Cardiac fibroblast (primary cell): ENCODE results near the gene E4F1.
"Not testable (repeated sequence)": the region's sequence is repeated elsewhere in the genome, so short reads cannot be mapped to it uniquely, and the experiment has no call there.

ENCODE experiments used
- DNase-seq, 2 donors: peaks; one replicate each; pipeline versions ENCODE4 v3.0.0 to v3.0.0-alpha.2; 2010; ENCODE audit warnings: low read depth in 2 of 2
- H3K4me3 ChIP-seq, 2 donors: replicated peaks in 1 of 2; 1 replicate in 1 of 2; 2 replicates in 1 of 2; pipeline ENCODE4 v1.5.1; 2011; ENCODE audit warnings: low read depth in 2 of 2, low read length in 2 of 2, mild to moderate bottlenecking in 2 of 2, moderate library complexity in 1 of 2
- TF ChIP-seq, protein P1 (sequence below): IDR thresholded peaks from one replicate; pipeline ENCODE4 v1.5.1; 2011; ENCODE audit warnings: low read depth, mild to moderate bottlenecking, low read length, inconsistent platforms

The E4F1 gene

DNA sequence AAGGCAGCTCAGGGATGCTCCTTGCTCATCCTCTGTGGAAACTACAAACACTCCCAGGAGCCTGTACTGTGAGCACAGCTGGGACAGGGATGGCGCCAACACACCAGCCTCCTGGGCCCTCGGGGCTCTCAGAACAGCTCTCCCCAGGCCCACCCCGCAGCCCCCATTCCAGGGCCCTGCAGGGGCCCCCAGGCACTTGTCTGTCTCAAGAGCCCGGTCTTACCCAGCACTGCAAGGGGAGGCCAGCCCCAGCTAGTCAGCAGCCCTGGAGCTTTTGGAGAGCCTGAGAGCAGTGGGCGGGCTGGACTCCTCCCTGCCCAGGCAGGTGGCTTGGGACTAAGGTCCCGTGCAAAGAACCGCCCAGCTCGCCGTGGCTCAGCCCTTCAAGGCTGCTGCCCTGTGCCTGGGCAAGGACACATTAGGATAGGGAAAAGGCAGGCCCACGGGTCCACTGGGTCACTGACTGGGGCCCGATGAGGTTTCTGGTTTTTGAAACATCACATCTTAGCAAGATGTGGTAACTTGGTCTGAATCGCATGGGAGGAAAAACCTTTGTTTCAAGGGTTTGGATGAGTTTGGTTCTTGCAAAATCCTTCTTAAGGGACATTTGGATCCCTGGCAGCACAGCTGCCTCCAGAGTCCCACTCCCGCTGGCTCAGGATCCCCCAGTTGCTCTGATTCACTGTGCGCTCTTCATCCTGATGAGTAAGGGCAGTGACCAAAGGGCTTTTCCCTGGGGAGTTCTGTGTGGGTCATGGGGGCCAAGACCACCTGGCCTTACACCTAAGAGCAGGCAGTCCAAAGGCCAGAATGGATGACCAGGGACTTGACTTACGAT lies 15.7 kb downstream of the E4F1 start:
- peak in 1 of 2 donors; percentile 42 for DNase-seq
- TF ChIP-seq, protein P1, sequence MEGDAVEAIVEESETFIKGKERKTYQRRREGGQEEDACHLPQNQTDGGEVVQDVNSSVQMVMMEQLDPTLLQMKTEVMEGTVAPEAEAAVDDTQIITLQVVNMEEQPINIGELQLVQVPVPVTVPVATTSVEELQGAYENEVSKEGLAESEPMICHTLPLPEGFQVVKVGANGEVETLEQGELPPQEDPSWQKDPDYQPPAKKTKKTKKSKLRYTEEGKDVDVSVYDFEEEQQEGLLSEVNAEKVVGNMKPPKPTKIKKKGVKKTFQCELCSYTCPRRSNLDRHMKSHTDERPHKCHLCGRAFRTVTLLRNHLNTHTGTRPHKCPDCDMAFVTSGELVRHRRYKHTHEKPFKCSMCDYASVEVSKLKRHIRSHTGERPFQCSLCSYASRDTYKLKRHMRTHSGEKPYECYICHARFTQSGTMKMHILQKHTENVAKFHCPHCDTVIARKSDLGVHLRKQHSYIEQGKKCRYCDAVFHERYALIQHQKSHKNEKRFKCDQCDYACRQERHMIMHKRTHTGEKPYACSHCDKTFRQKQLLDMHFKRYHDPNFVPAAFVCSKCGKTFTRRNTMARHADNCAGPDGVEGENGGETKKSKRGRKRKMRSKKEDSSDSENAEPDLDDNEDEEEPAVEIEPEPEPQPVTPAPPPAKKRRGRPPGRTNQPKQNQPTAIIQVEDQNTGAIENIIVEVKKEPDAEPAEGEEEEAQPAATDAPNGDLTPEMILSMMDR = no peak
- no peak overlapping the region for H3K4me3 ChIP-seq

DNA sequence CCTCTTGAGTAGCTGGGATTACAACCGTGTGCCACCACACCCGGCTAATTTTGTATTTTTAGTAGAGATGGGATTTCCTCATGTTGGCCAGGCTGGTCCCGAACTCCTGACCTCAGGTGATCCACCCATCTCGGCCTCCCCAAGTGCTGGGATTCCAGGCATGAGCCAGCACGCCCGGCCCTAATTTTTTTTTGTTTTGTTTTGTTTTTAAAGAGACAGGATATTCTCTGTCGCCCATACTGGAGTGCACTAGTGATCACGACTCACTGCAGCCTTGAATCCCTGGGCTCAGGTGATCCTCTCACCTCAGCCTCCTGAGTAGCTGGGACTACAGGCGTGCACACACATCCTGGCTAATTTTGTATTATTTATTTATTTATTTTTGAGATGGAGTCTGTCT lies 16.9 kb downstream of the E4F1 start:
- not testable (repeated sequence) for H3K4me3 ChIP-seq

DNA sequence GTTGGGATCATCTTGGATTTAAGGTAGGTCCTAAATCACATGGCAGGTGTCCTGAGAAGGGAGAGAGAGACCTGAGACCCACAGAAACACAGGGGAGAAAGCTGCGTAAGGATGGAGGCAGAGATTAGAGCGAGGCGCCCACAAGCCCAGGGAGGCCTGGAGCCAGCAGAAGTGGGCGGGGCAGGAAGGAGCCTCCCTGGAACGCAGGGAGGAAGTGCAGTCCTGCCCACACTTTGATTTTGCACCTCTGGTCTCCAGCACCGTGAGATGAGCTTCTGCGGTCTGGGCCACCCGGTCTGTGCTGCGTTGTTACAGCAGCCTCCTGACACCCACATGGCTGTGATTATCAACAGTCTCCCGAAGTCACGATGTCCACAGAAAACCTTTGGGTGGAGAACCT lies 19.2 kb downstream of the E4F1 start:
- DNase-seq = no peak
- TF ChIP-seq, protein P1 = no peak
- H3K4me3 ChIP-seq = no peak overlapping the region

More for the DNA sequence above, 16.9 kb downstream of the E4F1 start:
- DNase-seq = not testable (repeated sequence)

DNA sequence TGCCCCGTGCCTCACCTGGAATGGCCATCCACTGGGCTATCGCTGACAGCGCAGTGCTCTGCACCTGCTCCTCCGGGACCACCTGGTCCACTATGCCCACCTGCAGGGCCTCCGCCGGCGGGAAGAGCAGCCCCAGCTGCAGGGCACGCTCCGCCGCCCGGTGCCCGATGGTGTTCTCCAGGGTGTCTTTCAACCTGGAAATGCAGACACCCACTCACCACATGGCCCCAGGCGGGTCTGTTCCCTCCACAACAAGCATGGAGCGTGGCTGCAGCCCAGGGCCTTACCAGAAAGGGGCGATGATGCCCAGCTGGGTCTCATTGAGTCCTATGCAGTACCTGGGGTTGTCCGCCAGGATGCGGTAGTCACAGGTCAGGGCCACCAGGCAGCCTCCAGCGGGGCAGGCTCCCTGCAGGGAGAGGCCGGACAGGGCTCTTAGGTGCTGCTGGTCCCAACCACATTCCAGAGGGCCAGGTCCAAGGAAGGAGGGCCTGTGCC lies 19.7 kb downstream of the E4F1 start:
- TF ChIP-seq, protein P1 = no peak
- H3K4me3 ChIP-seq = no peak overlapping the region
- DNase-seq = no peak

DNA sequence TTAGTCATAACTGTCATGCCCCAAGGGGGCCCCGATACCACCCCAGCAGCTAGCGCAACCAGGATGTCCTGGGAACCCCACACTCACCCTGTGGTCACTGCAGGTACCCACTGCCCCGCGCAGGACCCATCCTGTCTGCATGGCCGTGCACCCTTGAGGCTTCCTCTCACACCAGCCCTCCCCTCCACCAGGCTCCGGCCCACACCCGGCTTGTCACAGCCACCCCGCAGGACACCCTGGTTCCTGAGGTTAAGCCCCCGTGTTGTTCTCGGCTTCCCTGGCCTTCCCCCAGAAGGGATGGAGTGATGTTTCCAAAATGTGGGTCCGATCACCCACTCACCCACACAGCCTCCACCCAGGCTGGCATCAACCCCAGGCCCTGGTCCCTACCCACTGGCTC lies 20.4 kb downstream of the E4F1 start:
- DNase-seq = no peak
- TF ChIP-seq, protein P1 = no peak
- no peak overlapping the region for H3K4me3 ChIP-seq

DNA sequence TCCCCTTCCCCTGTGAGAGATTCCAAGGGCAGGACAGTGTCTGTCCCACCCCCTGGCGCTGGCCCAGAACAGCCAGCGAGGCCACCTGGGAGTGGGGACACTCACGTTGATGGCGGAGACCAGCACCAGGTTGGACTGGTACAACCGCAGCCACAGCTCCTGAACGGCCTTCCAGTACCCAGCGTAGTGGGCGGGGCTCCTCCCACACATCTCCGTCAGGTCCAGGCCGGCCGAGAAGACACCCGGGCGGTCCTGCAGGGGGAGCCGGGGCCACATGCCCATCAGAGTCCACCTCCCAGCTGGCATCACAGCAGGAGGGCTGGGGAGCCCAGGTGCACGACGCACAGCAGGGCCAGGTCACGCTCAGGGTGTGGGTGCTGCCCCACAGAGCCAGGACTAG lies 20.9 kb downstream of the E4F1 start:
- no peak overlapping the region for H3K4me3 ChIP-seq
- TF ChIP-seq, protein P1 = no peak
- no peak for DNase-seq

DNA sequence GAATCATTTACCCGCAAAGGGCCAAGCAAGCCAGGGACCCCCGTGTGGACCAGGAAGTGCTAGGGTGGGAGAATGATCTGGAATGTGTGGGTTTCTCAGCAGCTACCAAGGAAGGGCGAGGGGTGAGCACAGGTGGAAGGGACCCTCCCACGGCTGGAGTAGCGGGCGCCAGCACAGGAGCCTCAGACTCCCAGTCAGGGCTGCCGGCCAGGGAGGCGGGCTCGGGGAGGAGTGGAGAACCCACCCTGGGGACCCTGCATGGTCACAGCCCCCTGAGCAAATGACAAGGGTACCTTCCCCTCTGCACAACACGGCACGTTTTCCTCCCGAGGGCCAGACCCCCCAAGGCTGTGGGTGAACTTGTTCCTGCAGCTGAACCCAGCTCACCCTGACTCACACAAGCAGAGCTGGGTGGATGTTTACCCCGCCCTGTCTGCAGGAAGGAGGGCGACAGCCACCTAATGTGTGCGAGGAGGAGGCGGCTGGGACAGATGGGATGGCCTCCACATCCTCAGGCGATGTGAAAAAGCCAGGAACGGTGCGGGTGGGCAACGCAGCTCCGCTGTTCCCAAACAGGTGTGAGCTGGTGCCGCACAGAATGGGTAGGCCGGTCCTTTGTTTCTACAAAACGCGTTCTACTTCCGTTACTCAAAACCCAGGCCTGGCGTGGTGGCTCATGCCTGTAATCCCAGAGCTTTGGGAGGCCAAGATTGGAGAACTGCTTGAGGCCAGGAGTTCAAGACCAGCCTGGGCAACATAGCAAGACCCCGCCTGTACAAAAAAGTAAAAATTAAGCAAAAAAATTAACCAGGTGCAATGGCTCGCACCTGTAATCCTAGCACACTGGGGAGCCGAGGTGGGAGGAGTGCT lies 21.8 kb downstream of the E4F1 start:
- H3K4me3 ChIP-seq = no peak overlapping the region
- TF ChIP-seq, protein P1 = no peak

More for the DNA sequence above, 21.8 kb downstream of the E4F1 start:
- no peak for DNase-seq
